ENCODE data around the gene RBFA.

DNA sequence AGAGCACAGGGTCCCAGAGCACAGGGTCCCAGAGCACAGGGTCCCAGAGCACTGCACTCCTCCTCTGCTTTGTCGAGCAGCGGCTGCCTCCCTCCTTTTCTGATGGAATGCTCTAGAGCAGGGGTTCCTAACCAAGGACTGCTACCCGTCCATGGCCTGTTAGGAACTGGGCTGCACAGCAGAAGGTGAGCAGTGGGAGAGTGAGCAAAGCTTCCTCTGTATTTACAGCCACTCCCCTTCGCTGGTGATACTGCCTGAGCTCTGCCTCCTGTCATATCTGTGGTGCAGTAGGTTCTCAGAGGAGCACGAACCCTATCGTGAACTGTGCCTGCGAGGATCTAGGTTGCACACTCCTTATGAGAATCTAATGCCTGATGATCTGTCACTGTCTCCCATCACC, 41.7 kb downstream of the RBFA start:
- TF ChIP-seq, protein P1, sequence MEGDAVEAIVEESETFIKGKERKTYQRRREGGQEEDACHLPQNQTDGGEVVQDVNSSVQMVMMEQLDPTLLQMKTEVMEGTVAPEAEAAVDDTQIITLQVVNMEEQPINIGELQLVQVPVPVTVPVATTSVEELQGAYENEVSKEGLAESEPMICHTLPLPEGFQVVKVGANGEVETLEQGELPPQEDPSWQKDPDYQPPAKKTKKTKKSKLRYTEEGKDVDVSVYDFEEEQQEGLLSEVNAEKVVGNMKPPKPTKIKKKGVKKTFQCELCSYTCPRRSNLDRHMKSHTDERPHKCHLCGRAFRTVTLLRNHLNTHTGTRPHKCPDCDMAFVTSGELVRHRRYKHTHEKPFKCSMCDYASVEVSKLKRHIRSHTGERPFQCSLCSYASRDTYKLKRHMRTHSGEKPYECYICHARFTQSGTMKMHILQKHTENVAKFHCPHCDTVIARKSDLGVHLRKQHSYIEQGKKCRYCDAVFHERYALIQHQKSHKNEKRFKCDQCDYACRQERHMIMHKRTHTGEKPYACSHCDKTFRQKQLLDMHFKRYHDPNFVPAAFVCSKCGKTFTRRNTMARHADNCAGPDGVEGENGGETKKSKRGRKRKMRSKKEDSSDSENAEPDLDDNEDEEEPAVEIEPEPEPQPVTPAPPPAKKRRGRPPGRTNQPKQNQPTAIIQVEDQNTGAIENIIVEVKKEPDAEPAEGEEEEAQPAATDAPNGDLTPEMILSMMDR (IDR thresholded peaks at IDR 0.05; ENCODE audit: low read depth, low read length, poor library complexity, severe bottlenecking) = no peak
- TF ChIP-seq EZH2phosphoT487 (IDR thresholded peaks at IDR 0.05; ENCODE audit: borderline replicate concordance, low read length) = no peak

Data from DOHH2 (cell line).